HG02623 (cell line): ENCODE data around the gene SHB.
A peak's percentile ranks its signal among the peaks of the same experiment; 100 is the strongest.

Experiments used
- ATAC-seq: cut with Tn5 transposase; IDR thresholded peaks from one replicate; pipeline ENCODE4 v1.9.1; 2021; ENCODE audit warnings: moderate library complexity; ENCODE audit not compliant: unreplicated experiment

Gene SHB

DNA sequence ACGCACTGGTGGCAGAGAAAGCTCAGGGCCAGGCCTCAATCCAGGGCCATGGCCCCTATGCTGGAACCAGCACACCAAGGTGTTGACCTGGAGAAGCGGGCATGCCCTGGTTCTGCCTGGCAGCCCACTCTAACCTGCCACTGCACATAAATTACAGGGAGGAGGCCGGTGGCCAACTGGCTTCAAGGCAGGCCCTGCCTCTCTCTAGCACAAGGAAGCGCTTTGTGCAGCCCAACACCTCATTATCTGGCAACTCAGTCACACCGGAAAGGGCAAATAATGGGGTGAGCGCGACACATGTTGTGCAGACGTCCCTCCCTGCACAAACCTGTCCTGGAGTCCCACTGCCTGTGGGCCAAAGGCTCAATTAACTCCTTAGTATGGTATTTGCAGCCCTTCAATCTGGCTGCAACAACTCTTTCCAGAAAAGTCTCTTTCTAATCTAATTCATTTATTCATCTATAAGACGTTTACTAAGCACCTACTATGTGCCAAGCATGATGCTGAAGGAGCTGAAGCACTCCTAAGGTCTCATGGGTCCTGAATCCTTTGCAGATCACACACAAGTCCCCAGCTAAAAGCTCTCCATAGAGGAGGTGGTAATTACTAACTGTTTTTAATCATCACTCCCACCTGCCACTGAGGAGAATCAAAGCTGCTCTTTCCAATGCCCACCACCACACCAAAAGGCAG lies 24.9 kb downstream of the SHB start:
- ATAC-seq = no peak

DNA sequence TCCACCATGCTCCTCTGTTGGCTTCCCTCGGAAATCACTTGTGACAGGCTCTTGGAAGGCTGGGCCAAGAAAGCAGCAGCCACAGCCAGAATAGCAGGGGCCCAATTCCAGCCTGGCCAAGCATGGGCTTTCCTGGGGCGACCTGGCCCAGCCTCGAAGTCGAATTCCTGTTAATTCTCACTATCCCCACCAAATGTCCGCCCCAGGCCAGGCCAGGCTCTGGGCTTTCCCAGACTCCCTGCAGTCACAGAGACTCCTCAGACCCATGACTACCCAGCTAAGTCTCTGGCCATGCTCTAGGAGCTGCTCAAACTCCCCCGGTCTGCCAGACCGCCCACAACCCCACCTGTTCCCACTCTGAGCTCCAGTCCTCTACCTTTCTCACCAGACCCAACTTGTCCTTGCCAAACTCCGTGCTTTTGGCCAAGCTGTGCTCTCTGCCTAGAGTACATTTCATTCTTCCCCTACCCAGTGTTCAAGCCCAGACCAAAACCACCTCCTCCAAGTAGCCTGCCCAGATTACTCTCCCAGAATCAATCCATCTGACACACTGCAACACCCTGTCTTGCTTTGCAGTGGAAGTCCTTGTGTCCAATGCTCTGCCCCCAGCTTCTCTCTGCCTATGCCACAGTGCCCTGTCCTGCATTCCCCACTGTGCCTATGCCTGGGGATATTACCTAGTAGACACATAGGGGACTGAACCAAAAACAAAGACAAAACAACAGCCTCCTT lies 26.2 kb downstream of the SHB start:
- ATAC-seq = no peak

DNA sequence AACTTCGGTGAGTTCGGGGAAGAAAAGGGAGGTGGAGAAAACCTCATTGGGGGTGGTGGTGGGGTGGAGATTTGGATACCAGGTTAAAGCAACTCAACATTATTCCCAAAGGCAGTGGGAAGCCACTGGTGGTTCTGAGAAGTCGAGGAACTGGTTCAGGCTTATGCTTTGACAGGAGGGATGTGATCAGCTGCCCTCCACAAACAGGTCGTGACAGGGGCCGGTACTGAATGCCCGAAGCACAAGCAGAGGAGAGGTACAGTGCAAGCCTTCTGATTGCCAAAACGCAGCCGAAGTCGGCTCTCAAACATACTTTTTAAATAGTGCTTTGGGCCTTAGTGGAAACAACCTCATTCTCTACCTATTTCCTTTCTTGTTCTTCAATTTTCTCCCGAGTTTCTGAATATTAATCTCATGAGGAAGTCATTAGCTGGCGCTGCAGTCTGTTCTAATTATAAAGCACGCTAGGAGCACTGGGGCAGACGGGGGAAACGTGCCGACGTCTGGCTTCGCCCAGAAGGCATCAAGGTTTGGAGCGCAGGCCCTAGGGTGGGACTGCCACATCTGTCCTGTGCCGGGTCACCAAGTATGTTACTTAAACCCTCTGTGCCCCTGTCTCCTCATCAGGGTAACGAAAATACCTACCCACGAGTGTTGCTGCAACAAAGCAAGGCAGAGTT lies 27.3 kb downstream of the SHB start:
- no peak for ATAC-seq

DNA sequence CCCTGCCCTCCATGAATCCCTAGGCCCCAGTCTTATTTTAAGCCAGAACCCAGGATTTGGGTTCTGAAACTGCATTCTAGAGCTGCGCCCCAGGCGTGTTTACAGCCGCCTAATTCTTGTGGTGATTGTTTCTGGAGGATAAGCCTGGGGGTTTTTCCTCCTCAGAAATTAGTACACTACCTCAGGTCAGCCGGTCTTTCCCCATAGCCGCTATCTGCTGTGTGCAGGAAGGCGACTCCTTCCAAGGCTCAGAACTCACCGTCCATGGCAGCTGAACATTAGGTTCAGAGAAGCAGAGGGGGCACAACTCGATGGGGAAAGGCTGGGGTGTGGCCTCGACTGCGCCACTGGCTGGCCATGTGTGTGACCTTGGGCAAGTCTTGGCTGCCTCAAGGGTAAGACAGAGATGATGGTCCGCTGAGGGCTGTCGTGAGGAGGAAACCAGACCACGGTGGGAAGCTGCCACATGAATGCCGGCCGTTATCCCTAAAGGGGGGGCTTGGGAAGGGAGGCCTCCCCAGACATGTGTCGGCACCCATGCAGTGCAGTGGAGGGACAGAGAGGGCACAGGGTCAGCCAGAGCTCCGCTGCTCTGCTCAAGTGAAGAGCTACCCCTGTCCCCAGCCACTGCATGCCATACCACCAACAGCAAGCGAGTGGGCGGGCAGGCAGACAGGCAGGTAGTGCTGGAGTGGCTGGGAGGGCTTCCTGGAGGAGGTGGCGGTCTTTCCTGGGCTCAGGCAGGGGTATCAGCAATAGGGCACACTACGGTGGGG lies 28.9 kb downstream of the SHB start:
- no peak for ATAC-seq

DNA sequence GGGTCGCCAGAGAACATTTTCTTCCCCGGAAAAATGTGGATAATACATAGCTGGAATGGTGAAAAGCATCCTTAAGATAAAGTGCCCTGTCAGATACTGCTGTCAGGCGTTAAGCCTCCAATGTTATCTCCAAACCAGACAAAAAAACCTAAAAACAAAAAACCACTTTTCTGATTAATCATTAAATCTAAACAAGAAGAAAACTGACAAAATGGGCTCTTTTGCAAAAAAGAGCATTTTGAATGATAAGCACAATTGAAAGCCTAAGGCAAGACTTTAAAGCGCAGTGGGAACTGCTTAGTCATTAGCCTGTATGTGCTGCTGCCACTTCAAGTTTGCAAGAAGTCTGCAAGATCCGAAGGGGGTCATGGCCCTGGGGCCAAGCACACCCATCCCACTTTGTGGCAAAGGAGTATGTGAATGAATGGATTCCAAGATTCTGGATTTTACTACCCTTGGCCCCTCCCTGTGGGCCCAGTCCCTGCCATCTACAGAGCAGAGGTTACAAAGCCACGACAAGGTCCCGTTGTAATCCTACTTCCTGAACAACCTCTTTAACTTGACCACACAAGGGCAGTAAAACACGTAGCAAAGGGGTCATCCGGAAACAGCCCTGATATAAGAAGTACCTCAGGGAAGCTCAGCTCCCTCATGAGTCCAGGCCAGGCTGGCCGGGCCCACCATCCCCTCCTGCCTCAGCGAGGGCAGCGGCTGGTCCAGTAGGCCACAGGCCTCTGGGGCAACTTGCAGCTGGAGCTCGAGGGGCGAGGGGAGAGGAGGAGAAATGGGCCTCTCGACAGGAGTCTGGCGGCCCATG lies 29.7 kb downstream of the SHB start:
- ATAC-seq = no peak

DNA sequence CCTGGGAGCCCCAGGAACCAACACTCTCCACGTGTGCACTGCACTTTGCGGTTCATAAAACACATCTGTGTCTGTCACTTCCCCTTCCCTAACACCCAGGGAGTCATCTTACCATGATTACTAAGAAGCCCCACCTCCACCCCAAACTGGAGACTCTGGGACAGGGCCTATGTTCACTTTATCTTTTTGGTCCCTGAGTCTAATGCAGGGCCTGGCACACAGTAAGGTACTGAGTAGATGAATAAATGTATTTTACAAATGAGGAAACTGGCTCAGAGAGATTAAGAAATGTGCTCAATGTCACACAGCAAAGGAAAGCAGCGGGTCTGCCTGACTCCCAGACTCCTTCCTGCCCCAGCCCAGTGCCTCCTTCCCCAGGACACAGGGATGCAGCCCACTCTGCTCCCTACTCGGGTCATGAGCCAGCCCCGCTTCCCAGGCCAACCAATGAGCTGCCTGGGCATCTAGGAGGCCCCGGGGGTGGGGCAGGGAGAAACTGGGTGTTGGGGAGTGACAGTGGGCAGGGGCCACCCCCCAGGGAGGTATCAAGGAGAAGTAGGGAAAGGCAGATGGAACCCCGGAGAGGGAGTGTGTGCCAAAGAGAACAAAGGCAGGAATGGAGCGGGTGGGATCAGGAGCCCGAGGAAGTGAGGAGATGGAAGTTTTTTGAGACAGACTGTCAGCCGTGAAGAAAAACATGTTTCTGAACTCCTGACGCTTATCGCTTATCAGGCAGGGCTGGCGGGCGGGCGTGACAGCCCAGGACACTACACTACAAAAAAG lies 30.5 kb downstream of the SHB start:
- no peak for ATAC-seq

DNA sequence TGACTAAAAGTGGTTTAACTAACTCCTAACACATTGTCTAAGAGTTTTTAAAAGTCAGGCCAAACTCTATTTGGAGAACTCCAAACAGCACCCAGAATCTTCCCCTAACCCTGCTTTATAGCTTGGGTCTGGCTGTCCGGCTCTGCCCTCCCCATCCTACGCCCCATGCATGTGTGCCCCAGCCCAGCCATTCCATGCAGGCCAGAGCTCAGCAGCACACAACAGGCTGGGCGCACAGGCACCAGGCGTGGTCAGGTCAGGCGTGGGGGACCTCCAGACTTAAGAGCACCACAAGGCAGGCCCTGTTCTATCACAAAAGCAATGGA lies 31.1 kb downstream of the SHB start:
- ATAC-seq = no peak

DNA sequence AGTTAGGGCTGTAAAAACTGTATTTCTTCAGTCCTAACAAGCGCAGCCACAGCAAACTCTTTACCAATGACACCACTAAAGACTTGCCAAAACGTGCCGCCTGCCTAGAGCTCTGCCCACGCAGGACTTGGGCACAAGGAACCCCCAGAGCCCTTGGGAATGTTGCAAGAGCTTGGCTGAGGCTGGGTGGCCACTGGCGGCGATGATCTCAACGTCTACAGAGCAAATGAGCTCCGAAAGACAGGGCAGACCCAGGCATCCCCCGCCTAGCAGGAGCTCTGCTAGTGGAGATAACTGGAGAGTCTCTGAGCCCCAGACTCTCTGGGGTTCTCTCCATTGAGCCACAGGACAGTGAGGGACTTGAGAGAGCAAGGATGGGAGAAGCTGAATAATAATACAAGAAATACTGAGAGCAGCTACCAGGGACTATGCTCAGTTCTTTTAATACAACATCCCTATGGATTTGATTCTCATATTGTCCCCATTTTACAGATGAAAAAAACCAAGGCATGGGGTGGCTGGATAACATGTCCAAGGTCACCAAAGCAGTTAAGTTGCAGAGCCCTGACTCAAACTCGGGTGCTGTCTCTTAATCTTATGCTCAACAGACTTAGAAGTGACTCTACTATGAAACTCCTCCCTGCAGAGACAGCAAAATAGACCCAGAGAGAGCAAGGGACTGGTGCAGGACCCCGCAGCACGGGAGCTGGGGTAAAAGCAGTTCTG lies 32.5 kb downstream of the SHB start:
- no peak for ATAC-seq

DNA sequence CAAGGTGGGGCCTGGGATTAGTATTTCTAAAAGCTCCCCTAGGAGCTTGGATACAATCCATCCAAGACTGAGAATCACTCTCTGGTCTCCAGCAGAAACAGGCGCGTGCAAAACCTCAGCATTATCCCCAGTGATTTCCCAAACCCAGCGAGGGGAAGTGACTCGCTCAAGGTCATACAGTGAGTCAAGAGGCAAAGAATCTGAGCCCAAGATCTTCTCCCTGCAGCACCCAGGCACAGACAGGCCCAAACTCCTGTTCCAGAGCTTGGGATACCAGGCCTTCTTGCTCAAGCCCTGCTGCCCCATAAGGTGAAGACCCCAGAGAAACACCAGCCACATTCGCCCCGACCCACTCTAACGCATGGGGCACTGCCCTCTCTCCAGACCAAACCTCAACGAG lies 33.2 kb downstream of the SHB start:
- ATAC-seq = no peak

DNA sequence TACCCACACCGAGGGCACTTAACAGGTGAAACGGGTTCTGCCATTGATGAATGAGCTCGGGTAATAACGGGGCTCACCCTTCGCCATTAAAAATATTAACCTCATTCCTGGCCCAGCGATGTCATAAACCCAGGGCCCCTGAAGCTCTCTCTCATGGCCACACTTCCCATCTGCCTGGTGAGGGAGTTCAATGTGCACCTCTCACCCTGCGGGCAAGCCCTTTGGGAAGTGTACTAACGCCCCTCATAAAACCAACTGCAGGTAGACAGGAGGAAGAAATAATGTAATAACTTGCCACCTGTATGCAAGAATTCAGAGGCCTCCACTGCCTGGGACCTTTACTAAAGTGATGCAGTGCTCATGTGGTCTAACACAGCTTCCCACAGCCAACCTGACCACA lies 35.1 kb downstream of the SHB start:
- ATAC-seq = no peak

DNA sequence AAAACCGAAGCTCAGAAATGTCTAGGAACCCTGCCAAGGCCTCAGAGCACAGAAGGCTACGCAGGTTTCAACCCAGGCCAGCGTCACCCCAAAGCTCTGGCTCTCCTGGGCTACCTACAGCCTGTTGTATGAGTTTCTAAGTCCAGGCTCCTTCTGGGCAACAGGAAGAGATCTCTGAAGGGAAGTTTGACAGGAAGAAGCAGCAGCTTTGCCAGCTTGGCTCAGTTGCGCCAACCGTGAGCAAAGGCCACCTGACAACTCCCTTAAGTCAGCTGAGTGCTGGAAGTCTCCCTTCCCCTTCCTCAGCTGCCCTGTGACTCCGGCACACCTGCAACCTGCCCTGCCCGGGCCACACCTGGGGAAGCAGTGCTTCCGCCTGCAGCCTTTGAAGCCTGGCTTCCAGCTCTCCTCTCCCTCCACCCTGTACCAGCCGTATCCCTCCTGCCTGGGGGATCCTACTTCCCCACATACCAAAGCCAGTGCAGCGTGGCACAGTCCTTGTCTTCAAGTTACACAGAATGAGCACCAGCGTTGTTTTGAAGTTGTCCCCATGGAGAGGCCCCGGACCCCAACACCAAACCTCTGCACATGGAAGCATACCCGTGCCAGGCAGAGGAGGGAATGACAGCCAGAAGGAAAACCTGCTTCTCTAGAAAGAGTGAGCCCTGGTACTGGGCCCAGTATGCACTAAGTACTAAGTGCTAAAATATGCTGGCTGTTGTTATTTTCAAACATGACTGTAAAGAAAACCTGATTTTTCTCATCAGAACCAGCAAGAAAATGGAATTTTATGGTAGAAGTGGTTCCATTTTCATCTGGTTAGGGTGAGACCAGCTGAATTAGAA lies 36.5 kb downstream of the SHB start:
- ATAC-seq = no peak

DNA sequence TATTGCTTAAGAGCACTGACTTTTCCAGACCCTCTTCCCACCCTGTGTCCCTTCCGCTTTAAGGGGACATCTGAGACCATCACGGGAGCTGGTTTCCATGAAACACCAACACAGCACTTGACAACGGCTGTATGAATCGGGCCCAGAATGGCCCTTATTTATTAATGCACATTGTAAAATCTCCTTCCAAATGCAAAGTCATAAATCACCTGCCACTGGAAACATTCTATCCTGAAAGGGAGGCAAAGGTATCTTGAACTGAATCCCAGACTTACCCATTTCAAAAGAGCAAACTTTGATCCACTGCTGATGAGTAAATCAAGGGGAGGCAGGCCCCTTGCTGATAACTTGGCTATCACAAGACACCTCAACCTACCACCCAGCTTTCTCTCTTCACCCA lies 37.4 kb downstream of the SHB start:
- no peak for ATAC-seq

DNA sequence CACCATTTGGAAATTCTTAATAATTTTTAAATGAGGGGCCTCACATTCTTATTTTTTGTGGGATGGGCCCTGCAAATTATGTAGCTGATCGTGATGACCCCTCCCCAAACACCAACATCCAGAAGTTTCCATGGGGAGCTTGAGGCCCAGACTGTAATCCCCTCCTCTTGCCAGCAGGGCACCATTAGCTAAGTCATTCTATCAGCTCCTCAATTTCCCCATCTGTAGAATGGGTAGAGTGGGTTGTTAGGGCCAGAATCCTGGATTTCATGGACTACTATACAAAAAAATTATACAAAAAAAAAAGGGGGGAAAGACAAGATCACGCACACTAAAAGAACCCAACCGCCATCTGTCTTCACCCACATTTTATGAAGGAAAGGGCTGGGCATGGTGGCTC lies 38.4 kb downstream of the SHB start:
- ATAC-seq = no peak

DNA sequence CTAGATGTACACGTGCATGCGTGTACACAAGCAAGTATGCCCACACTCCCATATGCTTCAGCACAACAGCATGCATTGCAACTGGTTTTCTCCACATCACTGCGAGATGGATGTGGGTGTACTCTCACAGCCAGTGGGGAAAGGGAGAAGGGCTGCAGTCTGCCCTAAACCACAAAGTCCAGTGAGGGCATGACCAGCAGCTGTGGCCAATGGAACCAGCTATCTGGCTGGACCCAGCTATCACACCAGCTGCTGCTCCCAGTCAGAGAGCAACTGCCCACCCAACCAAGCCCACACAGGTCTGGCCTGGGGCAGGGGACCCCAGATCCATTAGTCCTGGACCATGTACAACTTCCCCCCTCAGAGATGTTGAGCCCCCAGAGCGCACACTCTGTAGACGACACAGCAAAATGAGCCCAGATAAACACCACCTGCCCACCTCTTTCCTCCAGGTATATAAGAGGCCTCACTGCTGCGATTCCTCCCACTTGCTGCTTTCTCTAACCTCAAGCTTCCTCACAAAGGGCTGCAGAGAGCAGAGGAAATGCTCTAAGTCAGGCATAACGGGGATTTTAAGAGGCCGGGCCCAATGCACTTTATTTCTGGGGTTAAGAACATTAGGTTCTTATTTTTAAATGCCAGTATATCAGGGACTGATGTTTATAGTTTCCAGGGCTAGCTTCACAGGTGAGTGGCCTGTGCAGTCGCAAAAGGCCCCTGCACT lies 39.0 kb downstream of the SHB start:
- peak; percentile 55 for ATAC-seq

DNA sequence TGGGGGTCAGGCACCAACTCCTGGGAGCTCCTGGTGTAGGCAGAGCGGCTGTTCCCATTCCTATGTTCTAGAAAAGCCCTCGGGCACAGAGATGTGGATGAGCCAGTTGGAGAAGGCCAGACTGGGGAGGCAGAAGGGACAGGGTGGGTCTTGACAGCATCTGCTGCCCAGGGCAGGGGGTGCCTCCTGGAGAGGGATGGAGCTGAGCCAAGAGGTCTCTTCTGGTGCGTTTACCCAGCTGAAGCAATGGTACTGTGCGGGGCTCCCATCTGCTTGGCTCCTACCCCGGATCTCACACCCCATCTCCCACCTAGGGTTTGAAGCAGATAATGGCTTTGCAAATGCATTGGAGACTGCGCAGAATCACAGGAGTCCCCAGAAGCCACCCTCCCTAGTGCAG lies 41.3 kb downstream of the SHB start:
- ATAC-seq = no peak

DNA sequence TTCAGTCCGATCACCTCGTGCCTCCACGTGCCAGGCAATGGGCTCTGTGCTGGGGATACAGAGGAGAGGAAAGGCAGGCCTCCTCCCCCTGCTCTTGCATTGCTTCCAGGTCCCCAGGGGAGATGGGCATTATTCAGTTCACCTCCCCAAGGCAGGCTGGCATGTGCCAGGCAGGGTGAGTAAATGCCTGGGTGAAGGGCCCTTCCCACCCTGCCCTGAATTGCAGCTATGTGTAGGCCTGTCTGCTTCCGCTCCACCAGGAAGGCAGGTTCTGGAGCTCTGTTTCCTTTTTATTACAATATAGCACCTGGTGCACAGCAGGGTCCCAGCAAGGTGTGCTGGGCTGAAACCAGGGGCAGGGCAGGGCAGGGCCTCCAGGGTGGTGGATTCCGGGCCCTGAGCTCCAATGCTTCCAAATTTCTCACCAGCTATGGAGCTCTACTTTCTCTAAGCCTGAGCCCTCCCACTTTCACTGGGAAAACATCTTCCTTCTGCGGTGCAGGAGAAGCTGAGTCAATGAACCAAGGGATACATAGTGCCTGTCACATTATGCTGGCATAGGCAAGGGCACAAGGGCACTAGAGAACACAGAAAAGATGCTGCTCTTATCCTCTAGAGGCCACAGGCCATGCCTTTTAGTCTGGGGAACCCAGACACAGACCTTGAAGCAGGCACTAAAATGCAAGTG lies 42.0 kb downstream of the SHB start:
- no peak for ATAC-seq
